Activated CD8-positive, alpha-beta T cell treated with anti-CD3 and anti-CD28 coated beads, Interleukin-2, amount 10 ng/mL, durations not matched to agents 7 days and 5 days (primary cell): Measurements from ENCODE around the gene FOLR3. TPM values are rescaled to one million over a fixed set of nuclear protein-coding genes. Genes with fewer than 3 reads are reported as not detected.
"Not testable (repeated sequence)": the region's sequence is repeated elsewhere in the genome, so short reads cannot be mapped to it uniquely, and the experiment has no call there.

Source experiments
- ATAC-seq: fragments of 150-1000 bp; cut with Tn5 transposase; one replicate; pipeline ENCODE4 v1.10.0; 2021; ENCODE audit warnings: moderate library complexity
- CTCF ChIA-PET: fragments of 350-600 bp; sonication (Branson Sonifier 250); formaldehyde crosslinking; loops from one replicate; lab custom pipeline; 2021; ENCODE audit warnings: antibody characterized with exemption; lab: Charles Lee
- POLR2A ChIA-PET: fragments of 350-600 bp; sonication (Branson Sonifier 250); formaldehyde crosslinking; loops from one replicate; lab custom pipeline; 2021; ENCODE audit warnings: antibody characterized with exemption; lab: Charles Lee
- DNase-seq: peaks from one replicate; pipeline ENCODE4 v3.0.0-alpha.2; 2020
- H3K27ac Mint-ChIP-seq: one replicate; pipeline ENCODE4 v1.8.0; 2021; ENCODE audit warnings: mild to moderate bottlenecking, mixed read lengths
- H3K27me3 Mint-ChIP-seq: one replicate; pipeline ENCODE4 v1.8.0; 2021; ENCODE audit warnings: low read depth, mixed read lengths
- H3K36me3 Mint-ChIP-seq: one replicate; pipeline ENCODE4 v1.8.0; 2021; ENCODE audit warnings: low read depth, mixed read lengths
- H3K4me1 Mint-ChIP-seq: one replicate; pipeline ENCODE4 v1.8.0; 2021; ENCODE audit warnings: low read depth, mixed read lengths
- H3K4me3 Mint-ChIP-seq: one replicate; pipeline ENCODE4 v1.8.0; 2021; ENCODE audit warnings: mild to moderate bottlenecking, mixed read lengths
- H3K9me3 Mint-ChIP-seq: one replicate; pipeline ENCODE4 v1.8.0; 2022; ENCODE audit warnings: mixed read lengths; ENCODE audit not compliant: insufficient read depth
- total RNA-seq, 2 experiments: library from RNA; stranded (reverse); gene quantifications; one replicate each; pipeline ENCODE4 v1.2.3, GENCODE V29; 2021

FOLR3 gene
- total RNA-seq, 2 experiments from 2014 or later: not detected

GRCh38 chr11:72162891-72163492 lies 27.5 kb downstream of the FOLR3 start:
- Mint-ChIP-seq H3K4me1 (no peaks in the 10 kb centered on the region), H3K27me3 (peaks cover 18% of the 10 kb centered on the region), H3K4me3 (no peak overlapping the region), H3K27ac (no peak overlapping the region), H3K36me3 (no peaks in the 10 kb centered on the region), H3K9me3 (no peaks in the 10 kb centered on the region)
- POLR2A ChIA-PET: no interaction called here
- CTCF ChIA-PET: no interaction called here
- no peak for ATAC-seq
- DNase-seq: no peak

- H3K9me3 Mint-ChIP-seq, POLR2A ChIA-PET: not testable (repeated sequence)
Measured at GRCh38 chr11:72164187-72164586, 28.7 kb downstream of the FOLR3 start.

GRCh38 chr11:72169046-72169555 lies 33.6 kb downstream of the FOLR3 start:
- CTCF ChIA-PET: interaction anchor here (1.4 to 1.5 kb wide), 2 partner anchors 262 to 302 kb away, joined by 3 to 4 read pairs; no protein-coding TSS in a partner anchor

More at GRCh38 chr11:72164187-72164586, 28.7 kb downstream of the FOLR3 start:
- H3K36me3 Mint-ChIP-seq, CTCF ChIA-PET, H3K4me3 Mint-ChIP-seq, DNase-seq, H3K4me1 Mint-ChIP-seq, ATAC-seq, H3K27ac Mint-ChIP-seq: not testable (repeated sequence)
- H3K27me3 Mint-ChIP-seq: peaks cover 20% of the 10 kb centered on the region

GRCh38 chr11:72169754-72170153 lies 34.2 kb downstream of the FOLR3 start:
- DNase-seq, H3K9me3 Mint-ChIP-seq, POLR2A ChIA-PET, ATAC-seq, H3K4me1 Mint-ChIP-seq, H3K36me3 Mint-ChIP-seq, H3K4me3 Mint-ChIP-seq, H3K27me3 Mint-ChIP-seq: not testable (repeated sequence)
- peak overlapping the region; percentile 20 for H3K27ac Mint-ChIP-seq
- CTCF ChIA-PET: interaction anchor here (1.5 kb wide), 1 partner anchor 301 kb away, joined by 3 read pairs; no protein-coding TSS in a partner anchor

More at GRCh38 chr11:72169046-72169555, 33.6 kb downstream of the FOLR3 start:
- POLR2A ChIA-PET, H3K36me3 Mint-ChIP-seq, H3K27me3 Mint-ChIP-seq, H3K9me3 Mint-ChIP-seq, DNase-seq, H3K4me3 Mint-ChIP-seq, H3K4me1 Mint-ChIP-seq, ATAC-seq: not testable (repeated sequence)
- peak overlapping the region; percentile 20 for H3K27ac Mint-ChIP-seq

GRCh38 chr11:72172043-72172442 lies 36.5 kb downstream of the FOLR3 start:
- H3K4me3 Mint-ChIP-seq, H3K9me3 Mint-ChIP-seq, H3K4me1 Mint-ChIP-seq, H3K27me3 Mint-ChIP-seq, POLR2A ChIA-PET, H3K36me3 Mint-ChIP-seq, ATAC-seq, H3K27ac Mint-ChIP-seq, DNase-seq: not testable (repeated sequence)
- CTCF ChIA-PET: interaction anchor here (1.0 kb wide), 1 partner anchor 11 kb away, joined by 3 read pairs; no protein-coding TSS in a partner anchor

DNA sequence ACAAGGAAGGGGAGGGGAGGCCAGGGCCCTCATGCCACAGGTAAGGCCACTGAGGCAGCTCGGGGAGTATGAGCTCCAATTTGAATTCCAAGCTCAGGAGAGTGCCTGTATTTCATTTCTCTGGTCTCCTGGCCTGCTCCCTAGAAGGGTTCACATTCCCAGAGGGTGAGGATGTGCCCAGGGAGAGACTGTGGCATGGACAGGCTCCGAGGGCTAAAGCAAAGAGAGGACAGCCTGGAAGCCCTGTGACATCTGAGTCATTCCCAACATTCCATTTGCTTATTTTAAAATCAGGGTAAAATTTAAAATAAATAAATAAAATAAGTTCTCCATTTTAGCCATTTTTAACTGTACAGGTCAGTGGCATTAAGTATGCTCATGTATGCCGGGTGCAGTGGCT lies 37.8 kb downstream of the FOLR3 start:
- ATAC-seq (no peak), DNase-seq (no peak)
- no peaks in the 10 kb centered on the region for H3K9me3 Mint-ChIP-seq
- POLR2A ChIA-PET: no interaction called here
- H3K27me3 Mint-ChIP-seq: peaks cover under 1% of the 10 kb centered on the region
- no peaks in the 10 kb centered on the region for H3K36me3 Mint-ChIP-seq
- H3K27ac Mint-ChIP-seq: no peak overlapping the region
- peaks cover 5% of the 10 kb centered on the region for H3K4me1 Mint-ChIP-seq
- no peak overlapping the region for H3K4me3 Mint-ChIP-seq
- CTCF ChIA-PET: interaction anchor here (1.0 kb wide), 1 partner anchor 10 kb away, joined by 3 read pairs; no protein-coding TSS in a partner anchor

DNA sequence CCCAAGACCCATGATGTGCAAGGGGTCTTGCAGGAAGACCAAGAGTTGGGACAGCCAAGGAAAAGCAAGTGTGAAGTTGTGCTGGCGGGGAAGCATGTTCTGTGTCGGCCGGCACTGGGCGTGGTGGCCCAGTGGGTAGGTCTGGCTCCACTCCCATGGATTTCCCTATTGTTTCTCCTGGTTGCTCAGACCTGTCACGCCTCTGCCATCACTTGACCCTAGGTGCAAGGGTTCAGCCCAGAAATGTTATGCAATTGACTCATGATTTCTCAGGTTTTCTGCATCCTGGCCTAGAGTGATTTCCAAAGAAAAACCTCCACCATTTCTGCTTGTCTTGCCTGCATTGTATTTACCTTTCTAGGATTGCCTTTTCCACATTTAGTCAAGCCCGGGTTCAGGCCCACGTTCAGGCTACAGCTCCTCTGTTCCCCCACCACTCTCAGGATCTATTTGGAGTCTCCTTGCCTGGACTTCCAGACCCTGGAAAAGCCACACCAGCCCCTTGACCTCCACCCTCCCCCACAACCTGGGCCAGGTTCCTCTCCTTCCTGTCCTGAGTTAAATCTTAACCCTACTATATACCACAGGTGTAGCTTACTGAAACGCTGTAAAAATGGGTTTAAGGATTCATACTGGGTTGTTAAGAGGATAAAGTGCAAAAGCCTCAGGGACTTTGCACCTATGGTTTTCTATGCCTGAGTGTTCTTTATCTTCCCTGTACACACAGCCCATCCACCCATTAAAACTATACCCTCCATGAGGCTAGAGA lies 39.0 kb downstream of the FOLR3 start:
- POLR2A ChIA-PET: no interaction called here
- no peak for ATAC-seq
- H3K4me1 Mint-ChIP-seq: peaks cover 5% of the 10 kb centered on the region
- H3K27me3 Mint-ChIP-seq: no peaks in the 10 kb centered on the region
- no peaks in the 10 kb centered on the region for H3K36me3 Mint-ChIP-seq
- no peak overlapping the region for H3K4me3 Mint-ChIP-seq
- CTCF ChIA-PET: interaction anchor here (1.0 to 1.3 kb wide), 3 partner anchors 8 to 10 kb away, joined by 3 to 5 read pairs (median 3); no protein-coding TSS in a partner anchor
- DNase-seq: no peak
- no peaks in the 10 kb centered on the region for H3K9me3 Mint-ChIP-seq
- no peak overlapping the region for H3K27ac Mint-ChIP-seq

- Mint-ChIP-seq H3K36me3 (no peaks in the 10 kb centered on the region), H3K27me3 (peaks cover 16% of the 10 kb centered on the region), H3K4me3 (no peak overlapping the region), H3K4me1 (no peaks in the 10 kb centered on the region), H3K9me3 (no peaks in the 10 kb centered on the region), H3K27ac (no peak overlapping the region)
- POLR2A ChIA-PET: no interaction called here
- DNase-seq: no peak
- CTCF ChIA-PET: no interaction called here
- no peak for ATAC-seq
Measured at GRCh38 chr11:72177656-72178055, 42.1 kb downstream of the FOLR3 start.

GRCh38 chr11:72179049-72179803 lies 43.7 kb downstream of the FOLR3 start:
- Mint-ChIP-seq H3K27ac (no peak overlapping the region), H3K36me3 (no peaks in the 10 kb centered on the region), H3K4me3 (no peak overlapping the region), H3K4me1 (peaks cover 2% of the 10 kb centered on the region), H3K27me3 (peaks cover 20% of the 10 kb centered on the region), H3K9me3 (no peaks in the 10 kb centered on the region)
- ATAC-seq (no peak), DNase-seq (no peak)
- CTCF ChIA-PET: interaction anchor here (1.1 to 2.5 kb wide), 3 partner anchors 36 to 200 kb away, joined by 4 to 14 read pairs (median 5); no protein-coding TSS in a partner anchor
- POLR2A ChIA-PET: no interaction called here

DNA sequence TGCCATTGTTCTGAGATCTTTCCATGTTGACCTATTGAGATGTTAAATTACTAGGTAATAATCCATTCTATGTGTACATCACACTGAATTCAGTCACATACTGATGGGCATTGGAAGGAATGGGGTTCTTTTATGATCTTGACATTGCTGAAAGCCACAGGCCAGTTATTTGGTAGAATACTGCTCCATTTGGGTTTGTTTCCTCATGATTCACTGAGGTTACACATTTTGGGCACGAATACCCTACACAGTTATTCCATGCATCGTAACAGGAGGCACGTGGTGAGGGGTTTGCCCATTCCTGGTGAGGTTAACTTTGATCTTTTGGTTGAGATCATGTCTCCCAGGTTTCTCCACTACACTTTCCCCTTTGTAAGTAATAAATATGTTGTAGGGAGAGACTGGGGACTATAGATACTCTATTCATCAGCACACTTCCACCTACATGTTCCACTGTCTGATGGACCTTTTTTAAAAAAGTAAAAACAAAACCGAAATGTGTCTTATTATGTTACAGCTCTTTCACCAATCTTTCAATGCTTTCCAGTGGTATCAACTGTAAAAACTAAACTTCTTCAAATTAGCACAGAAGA lies 44.4 kb downstream of the FOLR3 start:
- H3K27me3 Mint-ChIP-seq: peaks cover 20% of the 10 kb centered on the region
- CTCF ChIA-PET: interaction anchor here (1.1 to 2.5 kb wide), 4 partner anchors 36 to 201 kb away, joined by 4 to 14 read pairs (median 5); no protein-coding TSS in a partner anchor
- POLR2A ChIA-PET: no interaction called here

More for the DNA sequence above, 44.4 kb downstream of the FOLR3 start:
- H3K4me3 Mint-ChIP-seq: no peak overlapping the region
- H3K4me1 Mint-ChIP-seq: peaks cover 2% of the 10 kb centered on the region
- DNase-seq (no peak), ATAC-seq (no peak)
- no peaks in the 10 kb centered on the region for H3K36me3 Mint-ChIP-seq
- no peaks in the 10 kb centered on the region for H3K9me3 Mint-ChIP-seq
- no peak overlapping the region for H3K27ac Mint-ChIP-seq
